ENCODE measurements around the gene XPR1. TPM values are rescaled to one million over a fixed set of nuclear protein-coding genes. Genes with fewer than 3 reads are reported as not detected.

The XPR1 gene
- total RNA-seq, 1 experiment from 2014 or later = 19.9 TPM

DNA sequence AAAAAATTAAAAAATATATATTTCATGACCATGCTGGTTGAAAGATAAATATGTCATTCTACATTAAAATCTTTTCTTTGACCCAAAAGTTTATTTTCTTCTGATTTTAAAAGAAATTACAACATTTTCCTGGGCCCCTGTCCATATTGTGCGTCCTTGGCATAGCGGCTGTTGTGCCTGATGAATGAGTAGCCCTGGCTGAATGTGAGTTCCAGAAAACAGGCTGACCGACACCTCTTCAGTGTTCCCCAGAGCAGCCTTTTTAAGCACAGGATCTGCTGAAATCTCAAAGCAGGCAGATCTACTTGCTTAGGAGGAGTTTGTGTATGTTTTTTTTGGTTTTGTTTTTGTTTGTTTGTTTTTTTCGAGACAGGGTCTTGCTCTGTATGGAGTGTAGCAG lies 300.6 kb downstream of the XPR1 start:
- no peak overlapping the region for H3K27ac ChIP-seq (ENCODE audit: low read depth, low read length)
- RAD21 ChIA-PET (ENCODE audit: low non-redundant PET in 1 of 2, low total read pairs in 2 of 2, uncharacterized antibody in 2 of 2, unreplicated experiment in 2 of 2) = no interaction called here
- no peak overlapping the region for H2AFZ ChIP-seq (ENCODE audit: low read depth, low read length, poor library complexity, severe bottlenecking)
- no peak overlapping the region for H3K9ac ChIP-seq (ENCODE audit: low read length)
- H3K9me2 ChIP-seq (ENCODE audit: insufficient read depth) = no peaks in the 10 kb centered on the region
- no peak overlapping the region for H3K4me2 ChIP-seq (ENCODE audit: low read length)
- H3K4me3 ChIP-seq (replicated peaks in 1 of 2; ENCODE audit: low read depth in 1 of 2, low read length in 2 of 2) = no peak overlapping the region
- H3K27me3 ChIP-seq (ENCODE audit: insufficient read depth, low read length) = no peaks in the 10 kb centered on the region
- no peaks in the 10 kb centered on the region for H3K79me2 ChIP-seq (ENCODE audit: insufficient read depth, low read length)
- H4K20me1 ChIP-seq (ENCODE audit: insufficient read depth) = no peaks in the 10 kb centered on the region
- no peaks in the 10 kb centered on the region for H3K4me1 ChIP-seq (ENCODE audit: control insufficient read depth in 1 of 2, insufficient read depth in 2 of 2, low read length in 2 of 2)
- ATAC-seq (no peak), DNase-seq (ENCODE audit: low read depth, low spot score) (no peak)
- H3K36me3 ChIP-seq (ENCODE audit: control insufficient read depth in 1 of 2, insufficient read depth in 2 of 2, low read length in 2 of 2) = no peaks in the 10 kb centered on the region
- H3K9me3 ChIP-seq (ENCODE audit: control insufficient read depth in 1 of 2, insufficient read depth in 1 of 2, low read depth in 1 of 2, low read length in 2 of 2) = no peaks in the 10 kb centered on the region
- no TSS peak for BruUV-seq (replicated peaks)
- intact Hi-C loops (cut with micrococcal nuclease) = no loop called here
- POLR2A ChIA-PET = no interaction called here
- CTCF ChIA-PET = no interaction called here
- TF ChIP-seq, protein P1, sequence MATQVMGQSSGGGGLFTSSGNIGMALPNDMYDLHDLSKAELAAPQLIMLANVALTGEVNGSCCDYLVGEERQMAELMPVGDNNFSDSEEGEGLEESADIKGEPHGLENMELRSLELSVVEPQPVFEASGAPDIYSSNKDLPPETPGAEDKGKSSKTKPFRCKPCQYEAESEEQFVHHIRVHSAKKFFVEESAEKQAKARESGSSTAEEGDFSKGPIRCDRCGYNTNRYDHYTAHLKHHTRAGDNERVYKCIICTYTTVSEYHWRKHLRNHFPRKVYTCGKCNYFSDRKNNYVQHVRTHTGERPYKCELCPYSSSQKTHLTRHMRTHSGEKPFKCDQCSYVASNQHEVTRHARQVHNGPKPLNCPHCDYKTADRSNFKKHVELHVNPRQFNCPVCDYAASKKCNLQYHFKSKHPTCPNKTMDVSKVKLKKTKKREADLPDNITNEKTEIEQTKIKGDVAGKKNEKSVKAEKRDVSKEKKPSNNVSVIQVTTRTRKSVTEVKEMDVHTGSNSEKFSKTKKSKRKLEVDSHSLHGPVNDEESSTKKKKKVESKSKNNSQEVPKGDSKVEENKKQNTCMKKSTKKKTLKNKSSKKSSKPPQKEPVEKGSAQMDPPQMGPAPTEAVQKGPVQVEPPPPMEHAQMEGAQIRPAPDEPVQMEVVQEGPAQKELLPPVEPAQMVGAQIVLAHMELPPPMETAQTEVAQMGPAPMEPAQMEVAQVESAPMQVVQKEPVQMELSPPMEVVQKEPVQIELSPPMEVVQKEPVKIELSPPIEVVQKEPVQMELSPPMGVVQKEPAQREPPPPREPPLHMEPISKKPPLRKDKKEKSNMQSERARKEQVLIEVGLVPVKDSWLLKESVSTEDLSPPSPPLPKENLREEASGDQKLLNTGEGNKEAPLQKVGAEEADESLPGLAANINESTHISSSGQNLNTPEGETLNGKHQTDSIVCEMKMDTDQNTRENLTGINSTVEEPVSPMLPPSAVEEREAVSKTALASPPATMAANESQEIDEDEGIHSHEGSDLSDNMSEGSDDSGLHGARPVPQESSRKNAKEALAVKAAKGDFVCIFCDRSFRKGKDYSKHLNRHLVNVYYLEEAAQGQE (IDR thresholded peaks at IDR 0.05; ENCODE audit: low read depth) = no peak
- TF ChIP-seq FOSL1 (IDR thresholded peaks at IDR 0.05; ENCODE audit: low read depth) (no peak), POLR2A (IDR thresholded peaks at IDR 0.05; ENCODE audit: borderline replicate concordance, extremely low read depth, insufficient read depth, insufficient read length) (no peak), SRF (IDR thresholded peaks at IDR 0.05; ENCODE audit: low read depth) (no peak), ZFX (IDR thresholded peaks at IDR 0.05) (no peak), EZH2phosphoT487 (IDR thresholded peaks at IDR 0.05; ENCODE audit: borderline replicate concordance) (no peak), POLR2AphosphoS5 (IDR thresholded peaks at IDR 0.05; ENCODE audit: low read depth, low read length) (no peak), CBX3 (IDR thresholded peaks at IDR 0.05; ENCODE audit: low read depth) (no peak), EGR1 (IDR thresholded peaks at IDR 0.05; ENCODE audit: low read depth) (no peak), JUND (IDR thresholded peaks at IDR 0.05) (no peak), MAX (IDR thresholded peaks at IDR 0.05) (no peak), CEBPB (IDR thresholded peaks at IDR 0.05; ENCODE audit: low read depth) (no peak)
- TF ChIP-seq, protein P2, sequence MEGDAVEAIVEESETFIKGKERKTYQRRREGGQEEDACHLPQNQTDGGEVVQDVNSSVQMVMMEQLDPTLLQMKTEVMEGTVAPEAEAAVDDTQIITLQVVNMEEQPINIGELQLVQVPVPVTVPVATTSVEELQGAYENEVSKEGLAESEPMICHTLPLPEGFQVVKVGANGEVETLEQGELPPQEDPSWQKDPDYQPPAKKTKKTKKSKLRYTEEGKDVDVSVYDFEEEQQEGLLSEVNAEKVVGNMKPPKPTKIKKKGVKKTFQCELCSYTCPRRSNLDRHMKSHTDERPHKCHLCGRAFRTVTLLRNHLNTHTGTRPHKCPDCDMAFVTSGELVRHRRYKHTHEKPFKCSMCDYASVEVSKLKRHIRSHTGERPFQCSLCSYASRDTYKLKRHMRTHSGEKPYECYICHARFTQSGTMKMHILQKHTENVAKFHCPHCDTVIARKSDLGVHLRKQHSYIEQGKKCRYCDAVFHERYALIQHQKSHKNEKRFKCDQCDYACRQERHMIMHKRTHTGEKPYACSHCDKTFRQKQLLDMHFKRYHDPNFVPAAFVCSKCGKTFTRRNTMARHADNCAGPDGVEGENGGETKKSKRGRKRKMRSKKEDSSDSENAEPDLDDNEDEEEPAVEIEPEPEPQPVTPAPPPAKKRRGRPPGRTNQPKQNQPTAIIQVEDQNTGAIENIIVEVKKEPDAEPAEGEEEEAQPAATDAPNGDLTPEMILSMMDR (IDR thresholded peaks at IDR 0.05 in 2 of 3, conservative IDR thresholded peaks at IDR 0.05 in 1 of 3; ENCODE audit: borderline replicate concordance in 1 of 3, insufficient read depth in 1 of 3, low read depth in 2 of 3, low read length in 2 of 3) = no peak

Data from HCT116 (cell line).